UCSD-AML1 (cell line): ENCODE data around the gene APP.
"Not testable (repeated sequence)": the region's sequence is repeated elsewhere in the genome, so short reads cannot be mapped to it uniquely, and the experiment has no call there.

Source experiments
- DNase-seq: peaks from one replicate; lab custom pipeline; 2025; ENCODE audit not compliant: unreplicated experiment; lab: John Stamatoyannopoulos, UW

APP gene

GRCh38 chr21:26100573-26100972 lies 70.0 kb downstream of the APP start:
- DNase-seq: no peak

GRCh38 chr21:26099610-26100219 lies 70.9 kb downstream of the APP start:
- no peak for DNase-seq

- DNase-seq: no peak
These were observed 71.7 kb downstream of the APP start for GRCh38 chr21:26098772-26099397.

- no peak for DNase-seq
These were observed 73.1 kb downstream of the APP start for GRCh38 chr21:26097475-26097874.

GRCh38 chr21:26096494-26097371 lies 73.8 kb downstream of the APP start:
- DNase-seq: no peak

- no peak for DNase-seq
These were observed 75.4 kb downstream of the APP start for GRCh38 chr21:26095131-26095530.

- DNase-seq: no peak
These were observed 77.4 kb downstream of the APP start for GRCh38 chr21:26093122-26093521.

- DNase-seq: no peak
These were observed 79.0 kb downstream of the APP start for GRCh38 chr21:26091480-26092018.

GRCh38 chr21:26089730-26090129 lies 80.8 kb downstream of the APP start:
- no peak for DNase-seq

GRCh38 chr21:26087223-26087918 lies 83.2 kb downstream of the APP start:
- DNase-seq: no peak

- no peak for DNase-seq
These were observed 84.7 kb downstream of the APP start for GRCh38 chr21:26085882-26086281.

GRCh38 chr21:26085127-26085526 lies 85.4 kb downstream of the APP start:
- DNase-seq: no peak

GRCh38 chr21:26082549-26082948 lies 88.0 kb downstream of the APP start:
- no peak for DNase-seq

- DNase-seq: not testable (repeated sequence)
These were observed 89.3 kb downstream of the APP start for GRCh38 chr21:26081175-26081760.

GRCh38 chr21:26080211-26080610 lies 90.4 kb downstream of the APP start:
- DNase-seq: no peak

- no peak for DNase-seq
These were observed 91.2 kb downstream of the APP start for GRCh38 chr21:26079366-26079765.

GRCh38 chr21:26077521-26077920 lies 93.0 kb downstream of the APP start:
- DNase-seq: no peak

- no peak for DNase-seq
These were observed 97.6 kb downstream of the APP start for GRCh38 chr21:26072666-26073615.

- DNase-seq: peak; percentile 7
These were observed 99.6 kb downstream of the APP start for GRCh38 chr21:26070822-26071425.
